Neutrophil (primary cell): Measurements from ENCODE around the gene SMNDC1.

Source experiments
- H3K27ac ChIP-seq: fragments of 200-600 bp; sonication (generic); 2 replicates; pipeline ENCODE4 v1.5.1; 2016; ENCODE audit warnings: mild to moderate bottlenecking, moderate library complexity
- H3K27me3 ChIP-seq: fragments of 200-600 bp; sonication (generic); 2 replicates; pipeline ENCODE4 v1.6.0; 2016; ENCODE audit warnings: mild to moderate bottlenecking
- H3K36me3 ChIP-seq: fragments of 200-600 bp; sonication (generic); 2 replicates; pipeline ENCODE4 v1.5.1; 2017
- H3K4me1 ChIP-seq, 2 experiments: fragments of 200-600 bp in 1 of 2; sonication (generic) in 1 of 2; 1 replicate in 1 of 2; 2 replicates in 1 of 2; pipeline versions ENCODE4 v1.5.1 to v1.6.1; 2013 to 2016; ENCODE audit warnings: low read depth in 1 of 2, low read length in 1 of 2, mild to moderate bottlenecking in 1 of 2, moderate library complexity in 1 of 2; ENCODE audit not compliant: control insufficient read depth in 1 of 2, insufficient read depth in 1 of 2
- H3K4me3 ChIP-seq, 2 experiments: fragments of 200-600 bp in 1 of 2; sonication (generic) in 1 of 2; 1 replicate in 1 of 2; 2 replicates in 1 of 2; pipeline ENCODE4 v1.5.1; 2013 to 2016; ENCODE audit warnings: low read depth in 1 of 2, low read length in 1 of 2, mild to moderate bottlenecking in 1 of 2, moderate library complexity in 1 of 2
- H3K9me3 ChIP-seq: fragments of 200-600 bp; sonication (generic); 2 replicates; pipeline ENCODE4 v1.5.1; 2016
- TF ChIP-seq, protein P1 (sequence below): fragments of 200-600 bp; sonication (generic); IDR thresholded peaks from 2 replicates; pipeline ENCODE4 v1.5.1; 2016; ENCODE audit warnings: antibody characterized with exemption

Gene SMNDC1

DNA sequence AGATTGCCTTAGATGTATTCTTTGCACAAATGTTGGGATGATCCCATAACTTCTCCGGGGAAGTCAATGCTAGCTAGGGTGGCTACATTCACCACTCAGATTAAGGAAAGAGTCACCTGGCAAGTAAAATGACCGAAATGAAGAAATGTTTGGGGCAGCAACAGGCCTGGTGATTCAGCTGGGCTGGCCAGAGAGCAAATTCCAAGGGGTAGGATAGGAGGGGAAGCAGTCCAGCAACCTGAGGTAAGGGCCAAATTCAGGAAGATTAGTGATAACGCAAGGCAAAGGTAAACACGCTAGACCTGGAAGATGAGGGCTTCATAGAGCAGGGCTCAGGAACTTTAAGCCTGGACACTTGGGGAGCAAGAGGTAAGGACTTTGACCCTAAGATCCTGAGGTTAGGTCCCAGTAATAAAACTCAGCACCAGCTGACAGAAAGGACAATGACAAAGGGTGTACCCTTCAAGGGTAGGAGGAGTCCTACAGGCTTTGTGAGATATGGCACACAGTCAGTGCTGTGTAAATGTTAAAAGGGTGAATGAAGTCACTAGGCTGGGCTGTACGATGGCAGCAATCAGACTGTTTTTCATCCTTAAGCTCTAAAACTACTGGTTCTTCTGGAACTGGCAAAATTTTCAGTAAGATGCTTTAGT lies 22.7 kb upstream of the SMNDC1 start:
- Histone ChIP-seq H3K27me3 (peaks cover 5% of the 10 kb centered on the region), H3K36me3 (no peaks in the 10 kb centered on the region), H3K9me3 (peaks cover 5% of the 10 kb centered on the region), H3K4me3 (no peak overlapping the region), H3K4me1 (no peaks in the 10 kb centered on the region), H3K27ac (no peak overlapping the region)
- TF ChIP-seq, protein P1, sequence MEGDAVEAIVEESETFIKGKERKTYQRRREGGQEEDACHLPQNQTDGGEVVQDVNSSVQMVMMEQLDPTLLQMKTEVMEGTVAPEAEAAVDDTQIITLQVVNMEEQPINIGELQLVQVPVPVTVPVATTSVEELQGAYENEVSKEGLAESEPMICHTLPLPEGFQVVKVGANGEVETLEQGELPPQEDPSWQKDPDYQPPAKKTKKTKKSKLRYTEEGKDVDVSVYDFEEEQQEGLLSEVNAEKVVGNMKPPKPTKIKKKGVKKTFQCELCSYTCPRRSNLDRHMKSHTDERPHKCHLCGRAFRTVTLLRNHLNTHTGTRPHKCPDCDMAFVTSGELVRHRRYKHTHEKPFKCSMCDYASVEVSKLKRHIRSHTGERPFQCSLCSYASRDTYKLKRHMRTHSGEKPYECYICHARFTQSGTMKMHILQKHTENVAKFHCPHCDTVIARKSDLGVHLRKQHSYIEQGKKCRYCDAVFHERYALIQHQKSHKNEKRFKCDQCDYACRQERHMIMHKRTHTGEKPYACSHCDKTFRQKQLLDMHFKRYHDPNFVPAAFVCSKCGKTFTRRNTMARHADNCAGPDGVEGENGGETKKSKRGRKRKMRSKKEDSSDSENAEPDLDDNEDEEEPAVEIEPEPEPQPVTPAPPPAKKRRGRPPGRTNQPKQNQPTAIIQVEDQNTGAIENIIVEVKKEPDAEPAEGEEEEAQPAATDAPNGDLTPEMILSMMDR = no peak

DNA sequence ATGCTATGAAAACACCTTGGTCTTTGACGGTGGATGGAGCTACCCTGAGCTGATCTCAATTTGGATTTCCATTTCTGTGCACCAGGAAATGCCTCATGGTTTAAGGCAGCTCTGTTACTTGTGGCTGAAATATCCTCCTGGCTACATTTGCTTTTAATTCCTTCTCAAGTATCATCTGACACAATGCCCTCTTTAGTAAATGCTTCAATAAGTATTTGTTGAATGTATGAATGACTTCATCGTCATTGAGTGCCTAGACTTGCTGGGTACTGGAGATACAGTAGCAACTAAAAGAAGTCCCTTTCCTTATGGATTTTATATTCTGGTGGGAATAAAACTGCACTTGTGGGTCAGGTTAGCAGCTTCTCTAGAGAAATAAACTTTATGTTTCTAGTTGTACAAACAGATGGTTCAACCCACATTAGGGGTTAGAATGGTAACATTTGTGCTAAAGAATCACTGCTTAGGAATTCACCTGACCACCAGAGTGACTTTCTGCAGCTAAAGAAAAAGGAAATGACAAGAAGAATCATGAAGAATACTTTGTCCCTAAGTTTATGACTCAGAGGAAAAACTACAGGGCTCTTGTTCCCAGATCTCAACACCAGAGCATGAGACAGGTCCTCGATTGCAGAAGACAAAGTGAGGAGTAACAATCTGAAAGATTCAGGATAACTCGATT lies 21.8 kb upstream of the SMNDC1 start:
- Histone ChIP-seq H3K27ac (no peak overlapping the region), H3K9me3 (peaks cover 5% of the 10 kb centered on the region)

DNA sequence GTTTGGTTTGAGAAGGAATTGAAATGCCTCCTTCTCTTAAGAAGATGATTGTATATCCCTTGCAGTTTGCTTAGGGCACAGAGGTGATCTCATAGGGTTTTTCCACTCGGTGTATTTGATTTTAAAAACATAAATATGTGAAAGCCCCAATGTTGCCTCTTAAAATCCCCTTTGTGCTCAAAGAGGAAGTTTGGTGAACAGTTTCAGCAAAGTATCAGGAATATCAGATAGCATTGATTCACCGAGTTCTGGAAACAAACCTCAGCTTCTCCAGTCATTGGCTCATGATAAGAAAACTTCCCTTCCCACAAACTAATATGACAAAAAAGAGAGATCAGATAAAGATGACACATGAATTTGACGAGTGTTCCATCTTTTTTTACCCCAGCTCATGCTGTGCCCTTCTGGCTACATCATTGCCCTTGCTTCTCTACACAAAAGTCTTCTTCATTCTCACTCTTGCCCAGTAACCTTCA lies 20.1 kb upstream of the SMNDC1 start:
- TF ChIP-seq, protein P1 = no peak
- H3K4me1 ChIP-seq = no peaks in the 10 kb centered on the region
- no peaks in the 10 kb centered on the region for H3K9me3 ChIP-seq
- H3K4me3 ChIP-seq = no peak overlapping the region
- no peak overlapping the region for H3K27ac ChIP-seq
- no peaks in the 10 kb centered on the region for H3K36me3 ChIP-seq
- H3K27me3 ChIP-seq = peaks cover 5% of the 10 kb centered on the region

More for the DNA sequence above, 21.8 kb upstream of the SMNDC1 start:
- H3K4me1 ChIP-seq = no peaks in the 10 kb centered on the region
- no peak overlapping the region for H3K4me3 ChIP-seq
- no peaks in the 10 kb centered on the region for H3K36me3 ChIP-seq
- H3K27me3 ChIP-seq = peaks cover 5% of the 10 kb centered on the region
- TF ChIP-seq, protein P1 = no peak

DNA sequence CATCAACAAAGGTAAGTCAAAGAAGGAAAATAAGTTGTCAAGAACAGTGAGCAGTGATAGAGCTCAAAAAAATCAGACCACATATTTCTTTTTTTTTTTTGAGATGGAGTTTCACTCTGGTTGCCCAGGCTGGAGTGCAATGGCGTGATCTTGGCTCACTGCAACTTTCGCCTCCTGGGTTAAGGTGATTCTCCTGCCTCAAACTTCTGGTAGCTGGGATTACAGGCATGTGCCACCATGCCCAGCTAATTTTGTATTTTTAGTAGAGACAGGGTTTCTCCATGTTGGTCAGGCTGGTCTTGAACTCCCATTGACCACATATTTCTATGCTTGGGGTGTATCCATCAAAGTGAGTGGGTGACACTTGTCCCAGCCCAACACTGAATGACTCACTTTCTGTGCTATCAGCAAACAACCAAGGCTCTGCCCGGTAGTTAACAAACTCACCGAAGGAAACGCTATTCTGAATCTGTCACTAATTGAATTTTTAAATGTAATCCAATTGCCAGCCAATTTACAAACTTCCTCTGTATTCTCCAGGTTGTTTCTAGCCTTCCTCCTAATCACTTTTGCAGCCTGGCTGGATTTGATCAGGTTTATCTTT lies 19.6 kb upstream of the SMNDC1 start:
- H3K4me3 ChIP-seq = no peak overlapping the region
- H3K4me1 ChIP-seq = no peaks in the 10 kb centered on the region
- TF ChIP-seq, protein P1 = no peak
- H3K27ac ChIP-seq = no peak overlapping the region
- H3K36me3 ChIP-seq = no peaks in the 10 kb centered on the region
- H3K9me3 ChIP-seq = no peaks in the 10 kb centered on the region
- H3K27me3 ChIP-seq = peaks cover 5% of the 10 kb centered on the region

DNA sequence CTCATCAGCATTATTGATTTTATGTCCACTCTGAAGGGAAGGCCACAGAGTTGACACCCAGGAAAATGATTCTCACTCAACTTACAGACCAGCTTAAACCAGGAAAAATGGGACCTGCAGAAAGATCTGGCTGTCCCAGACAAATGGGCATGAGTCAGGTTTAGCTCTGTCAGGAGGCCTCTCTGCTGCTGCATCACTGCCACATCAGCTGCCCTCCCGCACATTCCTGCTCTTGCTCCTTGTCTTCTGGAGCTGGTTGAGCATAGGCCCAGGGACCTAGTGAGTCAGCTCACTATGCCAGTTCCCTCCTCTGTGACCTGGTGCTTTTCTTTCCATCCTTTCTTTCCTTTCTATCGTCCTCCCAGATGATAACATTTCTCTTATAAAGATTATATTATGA lies 18.8 kb upstream of the SMNDC1 start:
- peaks cover 5% of the 10 kb centered on the region for H3K27me3 ChIP-seq
- no peak overlapping the region for H3K27ac ChIP-seq
- TF ChIP-seq, protein P1 = no peak
- no peaks in the 10 kb centered on the region for H3K36me3 ChIP-seq
- no peaks in the 10 kb centered on the region for H3K4me1 ChIP-seq
- H3K4me3 ChIP-seq = no peak overlapping the region
- no peaks in the 10 kb centered on the region for H3K9me3 ChIP-seq
